T-cell (primary cell): ENCODE data around the gene SIPA1L3. TPM values are rescaled to one million over a fixed set of nuclear protein-coding genes. Genes with fewer than 3 reads are reported as not detected.

Experiments
- ATAC-seq, 4 experiments: fragments of 200-7000 bp in 3 of 4; fragments of 150-1000 bp in 1 of 4; cut with Tn5 transposase; replicated peaks in 1 of 4; 1 replicate in 3 of 4; 2 replicates in 1 of 4; pipeline ENCODE4 v1.10.0; 2021; ENCODE audit warnings: moderate library complexity in 3 of 4, mild to moderate bottlenecking in 2 of 4, moderate number of reproducible peaks in 1 of 4
- CTCF ChIA-PET, 2 donors: fragments of 300-600 bp; sonication (Branson Sonifier 250); formaldehyde crosslinking; loops; one replicate each; lab custom pipeline; 2022; ENCODE audit warnings: antibody characterized with exemption in 2 of 2; lab: Charles Lee
- POLR2A ChIA-PET, 2 donors: fragments of 300-600 bp; sonication (Branson Sonifier 250); formaldehyde crosslinking; loops; one replicate each; lab custom pipeline; 2022; ENCODE audit warnings: antibody characterized with exemption in 2 of 2; lab: Charles Lee
- DNase-seq, 35 experiments: peaks; one replicate each; pipeline versions ENCODE4 v3.0.0 to v3.0.0-alpha.2; 2013 to 2023
- H3K27ac ChIP-seq: one replicate; pipeline ENCODE4 v1.5.1; 2013; ENCODE audit warnings: low read length
- H3K27me3 ChIP-seq, 2 experiments: replicated peaks in 1 of 2; 1 replicate in 1 of 2; 2 replicates in 1 of 2; pipeline versions ENCODE4 v1.6.1 to v1.7.0; 2013; ENCODE audit warnings: low read length in 1 of 2, mixed read lengths in 1 of 2; ENCODE audit not compliant: control insufficient read depth in 2 of 2, insufficient read depth in 2 of 2; ENCODE audit errors: extremely low read depth in 1 of 2
- H3K36me3 ChIP-seq, 2 donors: 1 replicate in 1 of 2; 2 replicates in 1 of 2; pipeline versions ENCODE4 v1.6.1 to v1.7.0; 2013; ENCODE audit warnings: low read length in 1 of 2; ENCODE audit not compliant: control insufficient read depth in 2 of 2, insufficient read depth in 1 of 2; ENCODE audit errors: extremely low read depth in 1 of 2
- H3K4me1 ChIP-seq, 2 experiments: 1 replicate in 1 of 2; 2 replicates in 1 of 2; pipeline versions ENCODE4 v1.6.1 to v1.7.0; 2013; ENCODE audit warnings: low read length in 2 of 2, mixed read lengths in 1 of 2; ENCODE audit not compliant: insufficient read depth in 2 of 2, control insufficient read depth in 1 of 2; ENCODE audit errors: extremely low read depth in 1 of 2
- H3K4me3 ChIP-seq, 2 donors: 1 replicate in 1 of 2; 2 replicates in 1 of 2; pipeline versions ENCODE4 v1.5.1 to v1.7.0; 2013; ENCODE audit warnings: mild to moderate bottlenecking in 2 of 2, low read length in 1 of 2, moderate library complexity in 1 of 2; ENCODE audit not compliant: control insufficient read depth in 1 of 2; ENCODE audit errors: extremely low read depth in 1 of 2
- H3K9me3 ChIP-seq: 2 replicates; pipeline ENCODE4 v1.7.0; 2013
- H3K27ac Mint-ChIP-seq, 2 donors: one replicate each; pipeline ENCODE4 v1.8.0; 2020 to 2021; ENCODE audit warnings: mild to moderate bottlenecking in 2 of 2, mixed read lengths in 2 of 2
- H3K27me3 Mint-ChIP-seq, 2 donors: one replicate each; pipeline ENCODE4 v1.8.0; 2021 to 2022; ENCODE audit warnings: mixed read lengths in 2 of 2
- H3K36me3 Mint-ChIP-seq: one replicate; pipeline ENCODE4 v1.8.0; 2021; ENCODE audit warnings: mixed read lengths
- H3K4me1 Mint-ChIP-seq, 3 donors: one replicate each; pipeline ENCODE4 v1.8.0; 2020 to 2022; ENCODE audit warnings: mixed read lengths in 3 of 3, mild to moderate bottlenecking in 1 of 3
- H3K4me3 Mint-ChIP-seq, 3 donors: one replicate each; pipeline ENCODE4 v1.8.0; 2020 to 2022; ENCODE audit warnings: mild to moderate bottlenecking in 3 of 3, mixed read lengths in 3 of 3, moderate library complexity in 3 of 3
- H3K9me3 Mint-ChIP-seq, 3 donors: one replicate each; pipeline ENCODE4 v1.8.0; 2020 to 2022; ENCODE audit warnings: mixed read lengths in 3 of 3
- WGBS: methylation state at CpG from one replicate; pipeline ENCODE4 v1.1.5; 2013; ENCODE audit warnings: missing lambda C conversion rate; ENCODE audit not compliant: insufficient coverage; 5-methylcytosine and 5-hydroxymethylcytosine counted together
- total RNA-seq, 35 experiments: library from RNA in 6 of 35; stranded (reverse) in 6 of 35; fragments of 120-200 nt in 1 of 35; gene quantifications; one replicate each; pipeline versions ENCODE4 v1.2.1 to v1.2.4 and lab custom pipeline; 2013 to 2026

The SIPA1L3 gene
- total RNA-seq, 5 donors from 2014 or later (not counting 1 experiment from before 2014, with no cell fraction given) = 26.2 to 40.6 (median 35.5) TPM

DNA sequence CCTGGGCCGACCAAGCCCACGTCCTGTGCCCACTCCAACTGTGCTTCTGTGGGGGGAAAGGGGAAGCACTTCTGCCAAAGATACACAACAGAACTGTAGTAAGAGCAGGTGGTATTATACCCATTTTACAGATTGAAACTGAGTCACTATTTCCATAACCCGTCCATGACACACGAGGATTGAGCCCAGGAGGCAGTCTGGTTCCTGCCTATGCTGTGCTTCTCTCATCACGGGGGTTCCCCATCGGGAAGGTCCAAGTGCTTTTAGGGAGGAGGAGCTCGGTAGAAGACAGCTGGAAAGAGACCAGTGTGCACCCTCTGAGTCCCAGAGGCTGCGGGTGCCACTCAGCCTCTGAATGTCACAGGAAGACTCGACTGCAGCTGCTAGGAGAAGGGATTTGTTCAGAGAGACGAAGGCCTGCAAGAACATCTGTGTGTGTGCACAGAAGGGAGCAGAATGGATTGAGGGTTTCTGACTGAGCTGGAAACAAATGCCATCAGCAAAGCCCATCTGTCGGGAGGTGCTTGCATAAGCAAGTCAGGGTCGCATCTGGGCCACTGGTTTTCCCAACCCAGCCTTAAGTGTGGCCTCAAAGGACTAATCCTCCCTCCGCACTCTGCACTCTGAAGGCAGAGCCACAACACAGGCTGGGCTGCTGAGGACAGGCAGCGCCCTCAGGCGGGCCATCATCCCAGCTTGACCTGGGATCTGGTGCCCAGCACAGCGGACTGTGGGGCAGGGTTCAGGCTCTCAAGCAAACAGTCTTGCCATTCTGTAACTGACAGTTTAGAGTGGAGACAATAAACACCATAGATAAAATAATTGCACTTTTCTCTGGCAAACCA is 167.1 kb downstream of the SIPA1L3 start:
- Histone ChIP-seq H3K27me3 (no peaks in the 10 kb centered on the region), H3K9me3 (no peaks in the 10 kb centered on the region), H3K36me3 (peaks cover 0 to 2% of the 10 kb centered on the region in 2 donors), H3K4me1 (no peaks in the 10 kb centered on the region), H3K4me3 (no peak overlapping the region), H3K27ac (no peak overlapping the region)
- H3K9me3 Mint-ChIP-seq = peaks cover 4 to 9% (median 8%) of the 10 kb centered on the region in 3 donors
- no peaks in the 10 kb centered on the region for H3K27me3 Mint-ChIP-seq
- no peak overlapping the region for H3K4me3 Mint-ChIP-seq
- peaks cover 0 to 3% (median 1%) of the 10 kb centered on the region in 3 donors for H3K4me1 Mint-ChIP-seq
- H3K36me3 Mint-ChIP-seq = peaks cover 34% of the 10 kb centered on the region
- WGBS = 88% methylated on average over 11 of the region's 16 CpGs
- ATAC-seq = no peak
- POLR2A ChIA-PET = no interaction called here
- no peak overlapping the region for H3K27ac Mint-ChIP-seq
- CTCF ChIA-PET = no interaction called here
- DNase-seq = no peak

DNA sequence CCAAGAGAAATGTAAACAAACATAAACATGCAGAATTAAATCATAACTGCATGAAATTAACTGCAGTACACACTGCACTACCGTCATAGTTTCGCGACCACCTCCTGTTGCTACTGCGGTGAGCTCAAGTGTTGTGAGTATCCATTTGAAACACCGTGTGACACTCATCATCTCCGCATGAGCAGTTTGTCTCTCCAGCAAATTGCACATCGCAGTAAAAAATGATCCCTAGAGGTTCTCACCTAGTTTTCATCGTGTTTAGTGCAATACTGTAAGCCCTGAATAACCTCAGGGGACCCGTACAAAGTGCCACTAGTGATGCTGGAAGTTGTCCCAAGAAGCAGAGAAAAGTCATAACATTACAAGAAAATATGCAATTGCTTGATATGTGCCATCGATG is 169.3 kb downstream of the SIPA1L3 start:
- H3K4me1 Mint-ChIP-seq = peaks cover 0 to 15% (median 12%) of the 10 kb centered on the region in 3 donors
- Histone ChIP-seq H3K4me1 (no peaks in the 10 kb centered on the region), H3K36me3 (peaks cover 0 to 6% of the 10 kb centered on the region in 2 donors), H3K9me3 (no peaks in the 10 kb centered on the region), H3K4me3 (no peak overlapping the region), H3K27me3 (no peaks in the 10 kb centered on the region), H3K27ac (no peak overlapping the region)
- WGBS = 94% methylated on average over 10 of the region's 10 CpGs
- H3K36me3 Mint-ChIP-seq = peaks cover 41% of the 10 kb centered on the region
- ATAC-seq (no peak), DNase-seq (no peak)
- ChIA-PET POLR2A (no interaction called here), CTCF (interaction anchor here in 1 of 2 donors (0.6 kb wide), 1 partner anchor 14 kb away, joined by 4 read pairs; no protein-coding TSS in a partner anchor)
- H3K27me3 Mint-ChIP-seq = no peaks in the 10 kb centered on the region
- peaks cover 4 to 9% (median 8%) of the 10 kb centered on the region in 3 donors for H3K9me3 Mint-ChIP-seq
- no peak overlapping the region for H3K4me3 Mint-ChIP-seq
- H3K27ac Mint-ChIP-seq = no peak overlapping the region

DNA sequence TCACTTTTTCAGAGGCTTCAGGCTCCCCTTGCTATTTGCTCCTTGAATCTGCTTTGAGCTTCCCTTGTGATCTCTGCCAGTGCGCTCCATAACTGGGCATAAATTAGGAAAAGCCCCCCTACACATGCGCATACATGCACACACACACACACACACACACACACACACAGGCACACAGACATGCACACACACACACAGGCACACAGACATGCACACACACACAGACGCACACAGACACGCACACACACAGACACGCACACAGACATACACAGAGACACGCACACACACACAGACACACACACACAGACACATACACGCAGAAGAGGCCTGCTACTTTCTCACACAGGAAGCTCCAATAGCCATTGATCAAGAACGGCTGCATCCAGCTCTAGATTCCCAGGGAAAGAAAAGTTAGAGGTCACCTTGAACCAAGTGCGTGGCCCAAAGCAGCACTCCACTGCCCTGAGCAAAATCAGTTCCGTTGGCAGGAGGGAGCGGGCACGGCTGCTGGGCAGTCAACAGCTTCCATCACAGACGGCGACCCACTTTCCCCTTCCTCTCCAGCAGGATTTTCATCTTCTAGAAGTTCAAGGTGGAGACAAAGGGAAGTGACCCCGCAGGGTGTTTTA is 171.4 kb downstream of the SIPA1L3 start:
- ATAC-seq (no peak), DNase-seq (no peak)
- Histone ChIP-seq H3K27me3 (no peaks in the 10 kb centered on the region), H3K27ac (no peak overlapping the region), H3K36me3 (peaks cover 5 to 12% of the 10 kb centered on the region in 2 donors), H3K9me3 (no peaks in the 10 kb centered on the region), H3K4me3 (no peak overlapping the region), H3K4me1 (no peaks in the 10 kb centered on the region)
- Mint-ChIP-seq H3K4me1 (peaks cover 0 to 15% (median 12%) of the 10 kb centered on the region in 3 donors), H3K27ac (no peak overlapping the region), H3K27me3 (no peaks in the 10 kb centered on the region), H3K9me3 (peaks cover 4 to 9% (median 8%) of the 10 kb centered on the region in 3 donors), H3K36me3 (peaks cover 30% of the 10 kb centered on the region), H3K4me3 (no peak overlapping the region)
- ChIA-PET CTCF (no interaction called here), POLR2A (interaction anchor here in 1 of 2 donors (0.6 kb wide), 1 partner anchor 16 kb away, joined by 5 read pairs; no protein-coding TSS in a partner anchor)
- 91% methylated on average over 4 of the region's 15 CpGs for WGBS

DNA sequence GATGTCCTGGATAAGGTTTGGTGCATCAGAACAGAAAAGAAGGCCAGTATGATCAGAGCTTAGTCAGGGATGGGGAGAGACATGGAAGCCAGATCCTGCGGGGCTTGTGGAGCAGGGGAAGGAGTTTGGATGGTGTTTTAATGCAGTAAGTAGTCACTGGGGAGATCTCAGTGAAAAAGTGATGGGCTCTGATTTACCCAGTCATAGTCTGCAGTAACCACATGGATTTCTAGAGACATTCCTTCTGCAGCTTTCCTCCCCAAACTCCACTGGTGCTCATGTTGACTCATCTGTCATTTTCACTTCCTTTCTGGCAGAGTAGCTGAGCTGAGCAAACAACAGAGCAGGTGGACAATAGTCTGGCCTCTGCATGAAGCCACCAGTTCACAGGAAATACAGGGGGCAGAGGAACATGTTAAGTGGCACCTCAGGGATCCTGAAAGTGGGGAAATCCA is 172.9 kb downstream of the SIPA1L3 start:
- ATAC-seq (no peak), DNase-seq (no peak)
- ChIA-PET POLR2A (no interaction called here), CTCF (no interaction called here)
- Mint-ChIP-seq H3K4me1 (peaks cover 0 to 15% (median 12%) of the 10 kb centered on the region in 3 donors), H3K9me3 (peaks cover 4 to 9% (median 8%) of the 10 kb centered on the region in 3 donors), H3K36me3 (peaks cover 29% of the 10 kb centered on the region), H3K4me3 (no peak overlapping the region), H3K27ac (peak overlapping the region in 1 of 2 donors; percentile 22), H3K27me3 (no peaks in the 10 kb centered on the region)
- H3K4me3 ChIP-seq = no peak overlapping the region
- WGBS = 83% methylated on average over 1 of the region's 1 CpG
- peaks cover 5 to 10% of the 10 kb centered on the region in 2 donors for H3K36me3 ChIP-seq
- no peaks in the 10 kb centered on the region for H3K9me3 ChIP-seq
- no peaks in the 10 kb centered on the region for H3K27me3 ChIP-seq
- H3K27ac ChIP-seq = no peak overlapping the region
- no peaks in the 10 kb centered on the region for H3K4me1 ChIP-seq

DNA sequence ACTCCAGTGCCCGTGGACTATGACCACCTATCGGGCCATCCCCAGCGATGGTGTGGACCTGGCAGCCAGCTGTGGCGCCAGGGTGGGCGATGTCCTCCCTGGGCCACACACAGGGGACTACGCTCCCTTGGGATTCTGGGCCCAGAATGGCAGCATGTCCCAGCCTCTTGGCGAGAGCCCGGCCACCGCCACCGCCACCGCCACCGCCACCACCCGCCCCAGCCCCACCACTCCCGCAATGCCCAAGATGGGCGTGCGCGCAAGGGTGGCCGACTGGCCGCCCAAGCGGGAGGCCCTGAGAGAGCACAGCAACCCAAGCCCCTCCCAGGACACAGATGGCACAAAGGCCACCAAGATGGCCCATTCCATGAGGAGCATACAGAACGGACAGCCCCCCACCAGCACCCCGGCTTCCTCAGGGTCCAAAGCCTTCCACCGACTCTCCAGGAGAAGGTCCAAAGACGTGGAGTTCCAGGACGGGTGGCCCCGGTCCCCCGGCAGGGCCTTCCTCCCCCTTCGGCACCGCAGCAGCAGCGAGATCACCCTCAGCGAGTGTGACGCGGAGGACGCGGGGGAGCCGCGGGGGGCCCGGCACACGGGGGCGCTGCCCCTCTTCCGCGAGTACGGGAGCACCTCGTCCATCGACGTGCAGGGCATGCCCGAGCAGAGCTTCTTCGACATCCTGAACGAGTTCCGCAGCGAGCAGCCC is 174.7 kb downstream of the SIPA1L3 start:
- 98% methylated on average over 51 of the region's 51 CpGs for WGBS
- ATAC-seq (no peak), DNase-seq (no peak)
- Histone ChIP-seq H3K27ac (no peak overlapping the region), H3K9me3 (no peaks in the 10 kb centered on the region), H3K27me3 (no peaks in the 10 kb centered on the region), H3K36me3 (peaks cover 5 to 10% of the 10 kb centered on the region in 2 donors), H3K4me3 (no peak overlapping the region), H3K4me1 (no peaks in the 10 kb centered on the region)
- Mint-ChIP-seq H3K27me3 (no peaks in the 10 kb centered on the region), H3K36me3 (peaks cover 25% of the 10 kb centered on the region), H3K4me3 (no peak overlapping the region), H3K4me1 (peaks cover 0 to 15% (median 12%) of the 10 kb centered on the region in 3 donors), H3K9me3 (peaks cover 0 to 3% (median 1%) of the 10 kb centered on the region in 3 donors), H3K27ac (no peak overlapping the region)
- CTCF ChIA-PET = interaction anchor here in 1 of 2 donors (0.6 kb wide), 1 partner anchor 181 kb away, joined by 3 read pairs; no protein-coding TSS in a partner anchor
- POLR2A ChIA-PET = interaction anchor here in 1 of 2 donors (0.6 kb wide), 1 partner anchor 166 kb away, joined by 7 read pairs; no protein-coding TSS in a partner anchor
